HG03432 (cell line): ENCODE measurements around the gene INSM2.
A peak's percentile ranks its signal among the peaks of the same experiment; 100 is the strongest.

Source experiments
- ATAC-seq: cut with Tn5 transposase; IDR thresholded peaks from one replicate; pipeline ENCODE4 v1.9.1; 2021; ENCODE audit warnings: mild to moderate bottlenecking, moderate library complexity; ENCODE audit not compliant: unreplicated experiment

INSM2 gene

GRCh38 chr14:35533357-35534207, at the start of gene INSM2:
TSS of gene INSM2 (plus strand) at chr14:35534164. CDS start at chr14:35534253, 89 bp downstream.
- ATAC-seq, result peak; percentile 76

GRCh38 chr14:35492569-35493014, 41.4 kb upstream of the INSM2 start:
- ATAC-seq, result no peak

- no peak for ATAC-seq
Measured at GRCh38 chr14:35495278-35495677, 38.7 kb upstream of the INSM2 start.

- ATAC-seq, result no peak
Measured at GRCh38 chr14:35499180-35499579, 34.8 kb upstream of the INSM2 start.

- ATAC-seq, result no peak
Measured at GRCh38 chr14:35503646-35504045, 30.3 kb upstream of the INSM2 start.

- ATAC-seq, result no peak
Measured at GRCh38 chr14:35504260-35504659, 29.7 kb upstream of the INSM2 start.

- no peak for ATAC-seq
Measured at GRCh38 chr14:35506461-35506860, 27.5 kb upstream of the INSM2 start.

GRCh38 chr14:35506927-35507326, 27.0 kb upstream of the INSM2 start:
- ATAC-seq, result no peak

GRCh38 chr14:35509846-35510245, 24.1 kb upstream of the INSM2 start:
- no peak for ATAC-seq

- no peak for ATAC-seq
Measured at GRCh38 chr14:35512765-35513164, 21.2 kb upstream of the INSM2 start.

GRCh38 chr14:35515916-35516315, 18.0 kb upstream of the INSM2 start:
- ATAC-seq, result no peak

GRCh38 chr14:35519986-35520385, 14.0 kb upstream of the INSM2 start:
- no peak for ATAC-seq

GRCh38 chr14:35525695-35526094, 8.3 kb upstream of the INSM2 start:
- ATAC-seq, result no peak

- ATAC-seq, result no peak
Measured at GRCh38 chr14:35526962-35527361, 7.0 kb upstream of the INSM2 start.

GRCh38 chr14:35531960-35532747, 1.8 kb upstream of the INSM2 start:
- no peak for ATAC-seq

- ATAC-seq, result peak; percentile 2
Measured at GRCh38 chr14:35532783-35533356, 1.1 kb upstream of the INSM2 start.

- ATAC-seq, result peak; percentile 20
Measured at GRCh38 chr14:35534208-35534872, 376 bp downstream of the INSM2 start.

- peak; percentile 72 for ATAC-seq
Measured at GRCh38 chr14:35534873-35535482, 1.0 kb downstream of the INSM2 start.

GRCh38 chr14:35535483-35536112, 1.6 kb downstream of the INSM2 start:
- ATAC-seq, result no peak

GRCh38 chr14:35539969-35540368, 6.0 kb downstream of the INSM2 start:
- ATAC-seq, result no peak
